NCI-H1417 (cell line): ENCODE measurements around the gene PRSS23.
"Not testable (repeated sequence)": the region's sequence is repeated elsewhere in the genome, so short reads cannot be mapped to it uniquely, and the experiment has no call there.

ENCODE experiments used
- DNase-seq, 3 experiments: peaks; one replicate each; lab custom pipeline; 2025; lab: John Stamatoyannopoulos, UW

PRSS23 gene

GRCh38 chr11:86800076-86800959 is at the start of gene PRSS23:
PRSS23 (plus strand) TSS chr11:86800542; CDS start chr11:86807644, 7,102 bp downstream.
- peak; percentile 63 to 88 (median 86) for DNase-seq

GRCh38 chr11:86753459-86753858 is 46.9 kb upstream of the PRSS23 start:
- DNase-seq: no peak

- no peak for DNase-seq
Observed at GRCh38 chr11:86755146-86755545, 45.2 kb upstream of the PRSS23 start.

GRCh38 chr11:86758171-86758570 is 42.2 kb upstream of the PRSS23 start:
- no peak for DNase-seq

- no peak for DNase-seq
Observed at GRCh38 chr11:86760577-86760976, 39.8 kb upstream of the PRSS23 start.

GRCh38 chr11:86761978-86762377 is 38.4 kb upstream of the PRSS23 start:
- no peak for DNase-seq

- DNase-seq: no peak
Observed at GRCh38 chr11:86765203-86765602, 35.1 kb upstream of the PRSS23 start.

- DNase-seq: no peak
Observed at GRCh38 chr11:86765878-86766277, 34.5 kb upstream of the PRSS23 start.

- no peak for DNase-seq
Observed at GRCh38 chr11:86769219-86769618, 31.1 kb upstream of the PRSS23 start.

- DNase-seq: not testable (repeated sequence)
Observed at GRCh38 chr11:86770473-86771027, 29.8 kb upstream of the PRSS23 start.

- no peak for DNase-seq
Observed at GRCh38 chr11:86772999-86773398, 27.3 kb upstream of the PRSS23 start.

- DNase-seq: no peak
Observed at GRCh38 chr11:86773513-86774252, 26.7 kb upstream of the PRSS23 start.

GRCh38 chr11:86774417-86774816 is 25.9 kb upstream of the PRSS23 start:
- no peak for DNase-seq

- no peak for DNase-seq
Observed at GRCh38 chr11:86775361-86775760, 25.0 kb upstream of the PRSS23 start.

- DNase-seq: no peak
Observed at GRCh38 chr11:86781546-86781945, 18.8 kb upstream of the PRSS23 start.

GRCh38 chr11:86782742-86783141 is 17.6 kb upstream of the PRSS23 start:
- DNase-seq: peak in 2 of 3 experiments; percentile 6 to 25

- DNase-seq: no peak
Observed at GRCh38 chr11:86783661-86784060, 16.7 kb upstream of the PRSS23 start.

- DNase-seq: no peak
Observed at GRCh38 chr11:86784241-86784681, 16.1 kb upstream of the PRSS23 start.

GRCh38 chr11:86785576-86785975 is 14.8 kb upstream of the PRSS23 start:
- no peak for DNase-seq

- DNase-seq: no peak
Observed at GRCh38 chr11:86787018-86787536, 13.3 kb upstream of the PRSS23 start.

GRCh38 chr11:86787656-86788055 is 12.7 kb upstream of the PRSS23 start:
- DNase-seq: no peak

GRCh38 chr11:86790195-86790725 is 10.1 kb upstream of the PRSS23 start:
- DNase-seq: peak in 2 of 3 experiments; percentile 19 to 55
